BLaER1 (cell line): ENCODE data around the gene CHD2.

Experiments
- H3K27ac ChIP-seq: shearing (Covaris generic); formaldehyde crosslinking; 2 replicates; pipeline ENCODE4 v1.8.1; 2022
- H3K27me3 ChIP-seq: shearing (Covaris generic); formaldehyde crosslinking; 2 replicates; pipeline ENCODE4 v1.8.1; 2022
- H3K36me3 ChIP-seq: shearing (Covaris generic); formaldehyde crosslinking; 2 replicates; pipeline ENCODE4 v1.8.1; 2022
- H3K4me1 ChIP-seq: shearing (Covaris generic); formaldehyde crosslinking; 2 replicates; pipeline ENCODE4 v1.8.1; 2022
- H3K4me2 ChIP-seq: shearing (Covaris generic); formaldehyde crosslinking; 2 replicates; pipeline ENCODE4 v1.8.1; 2022
- H3K4me3 ChIP-seq: shearing (Covaris generic); formaldehyde crosslinking; 2 replicates; pipeline ENCODE4 v1.8.1; 2022
- H3K9ac ChIP-seq: shearing (Covaris generic); formaldehyde crosslinking; 2 replicates; pipeline ENCODE4 v1.8.1; 2022
- H3K9me3 ChIP-seq: shearing (Covaris generic); formaldehyde crosslinking; 2 replicates; pipeline ENCODE4 v1.8.1; 2022
- H4K20me1 ChIP-seq: shearing (Covaris generic); formaldehyde crosslinking; 2 replicates; pipeline ENCODE4 v1.8.1; 2022
- Cebpa-rat ChIP-seq: shearing (Covaris generic); IDR thresholded peaks from 2 replicates; pipeline ENCODE4 v1.8.1; 2022

The CHD2 gene

GRCh38 chr15:92884436-92885223 is 15.5 kb upstream of the CHD2 start:
- Histone ChIP-seq H4K20me1 (peaks cover 61% of the 10 kb centered on the region), H3K4me1 (peaks cover 52% of the 10 kb centered on the region), H3K36me3 (peaks cover 37% of the 10 kb centered on the region), H3K9ac (peak overlapping the region; percentile 100), H3K4me3 (peak overlapping the region; percentile 98), H3K27ac (peak overlapping the region; percentile 100), H3K27me3 (no peaks in the 10 kb centered on the region), H3K9me3 (no peaks in the 10 kb centered on the region; the same call in 1 of the 2 replicates), H3K4me2 (peak overlapping the region; percentile 67)
- no peak for TF ChIP-seq Cebpa-rat

GRCh38 chr15:92885224-92886041 is 14.7 kb upstream of the CHD2 start:
- no peak for TF ChIP-seq Cebpa-rat
- Histone ChIP-seq H3K9me3 (no peaks in the 10 kb centered on the region; the same call in 1 of the 2 replicates), H3K4me1 (peaks cover 48% of the 10 kb centered on the region), H4K20me1 (peaks cover 69% of the 10 kb centered on the region), H3K27me3 (no peaks in the 10 kb centered on the region), H3K36me3 (peaks cover 45% of the 10 kb centered on the region), H3K27ac (peak overlapping the region; percentile 100), H3K9ac (peak overlapping the region; percentile 100), H3K4me3 (peak overlapping the region; percentile 98), H3K4me2 (peak overlapping the region; percentile 67)

DNA sequence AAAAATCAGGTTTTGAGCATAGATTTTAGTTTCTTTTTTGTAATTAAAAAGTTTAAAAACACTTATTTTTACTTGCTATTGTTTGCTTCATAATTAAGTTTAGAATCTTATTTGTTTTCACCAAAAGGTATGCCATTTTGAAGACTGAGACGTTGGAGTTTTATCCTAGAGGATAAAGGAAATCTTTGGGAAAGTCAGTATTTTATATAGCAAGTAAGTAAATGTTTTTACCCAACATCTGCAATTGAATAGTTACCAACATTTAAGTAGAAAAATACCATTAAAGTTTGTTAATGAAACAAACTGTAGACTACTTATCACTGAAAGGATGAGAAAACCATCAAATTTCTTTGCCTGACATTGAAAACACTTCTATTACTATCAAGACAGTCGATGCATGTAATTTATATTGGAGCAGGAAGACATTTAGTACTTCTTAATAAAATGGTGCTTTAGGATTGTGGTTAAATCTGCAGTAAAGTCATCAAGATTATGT is 14.0 kb upstream of the CHD2 start:
- H3K36me3 ChIP-seq = peaks cover 51% of the 10 kb centered on the region
- peak overlapping the region; percentile 98; the same call in 1 of the 2 replicates for H3K4me3 ChIP-seq
- peak overlapping the region; percentile 67 for H3K4me2 ChIP-seq
- H3K9ac ChIP-seq = no peak overlapping the region
- H3K4me1 ChIP-seq = peaks cover 48% of the 10 kb centered on the region
- no peak overlapping the region for H3K27ac ChIP-seq
- TF ChIP-seq Cebpa-rat = no peak
- peaks cover 76% of the 10 kb centered on the region for H4K20me1 ChIP-seq
- H3K27me3 ChIP-seq = no peaks in the 10 kb centered on the region
- H3K9me3 ChIP-seq = no peaks in the 10 kb centered on the region; the same call in 1 of the 2 replicates

- H3K36me3 ChIP-seq = peaks cover 58% of the 10 kb centered on the region
These were observed 13.3 kb upstream of the CHD2 start for GRCh38 chr15:92886815-92887214.

GRCh38 chr15:92887869-92888268 is 12.3 kb upstream of the CHD2 start:
- no peak overlapping the region for H3K27ac ChIP-seq
- H3K4me1 ChIP-seq = peaks cover 44% of the 10 kb centered on the region
- H3K9ac ChIP-seq = no peak overlapping the region

More at GRCh38 chr15:92886815-92887214, 13.3 kb upstream of the CHD2 start:
- Histone ChIP-seq H3K27me3 (no peaks in the 10 kb centered on the region), H3K4me1 (peaks cover 46% of the 10 kb centered on the region), H3K9me3 (no peaks in the 10 kb centered on the region; the same call in 1 of the 2 replicates), H4K20me1 (peaks cover 83% of the 10 kb centered on the region), H3K9ac (no peak overlapping the region), H3K4me2 (peak overlapping the region; percentile 67), H3K4me3 (0 out of 2 replicates have a peak overlapping the region, but pooled peaks have one; percentile 16), H3K27ac (no peak overlapping the region)
- TF ChIP-seq Cebpa-rat = no peak

GRCh38 chr15:92889390-92890107 is 10.6 kb upstream of the CHD2 start:
- H3K4me2 ChIP-seq = no peak overlapping the region
- no peaks in the 10 kb centered on the region for H3K27me3 ChIP-seq
- H3K27ac ChIP-seq = no peak overlapping the region
- no peak overlapping the region for H3K4me3 ChIP-seq
- H3K4me1 ChIP-seq = peaks cover 49% of the 10 kb centered on the region
- no peak overlapping the region for H3K9ac ChIP-seq
- TF ChIP-seq Cebpa-rat = no peak
- peaks cover 85% of the 10 kb centered on the region for H3K36me3 ChIP-seq
- peaks cover 94% of the 10 kb centered on the region for H4K20me1 ChIP-seq
- no peaks in the 10 kb centered on the region; the same call in 1 of the 2 replicates for H3K9me3 ChIP-seq

More at GRCh38 chr15:92887869-92888268, 12.3 kb upstream of the CHD2 start:
- H3K36me3 ChIP-seq = peaks cover 68% of the 10 kb centered on the region
- TF ChIP-seq Cebpa-rat = no peak
- H4K20me1 ChIP-seq = peaks cover 93% of the 10 kb centered on the region
- no peaks in the 10 kb centered on the region; the same call in 1 of the 2 replicates for H3K9me3 ChIP-seq
- H3K27me3 ChIP-seq = no peaks in the 10 kb centered on the region
- H3K4me3 ChIP-seq = no peak overlapping the region
- 0 out of 2 replicates have a peak overlapping the region, but pooled peaks have one; percentile 1 for H3K4me2 ChIP-seq

DNA sequence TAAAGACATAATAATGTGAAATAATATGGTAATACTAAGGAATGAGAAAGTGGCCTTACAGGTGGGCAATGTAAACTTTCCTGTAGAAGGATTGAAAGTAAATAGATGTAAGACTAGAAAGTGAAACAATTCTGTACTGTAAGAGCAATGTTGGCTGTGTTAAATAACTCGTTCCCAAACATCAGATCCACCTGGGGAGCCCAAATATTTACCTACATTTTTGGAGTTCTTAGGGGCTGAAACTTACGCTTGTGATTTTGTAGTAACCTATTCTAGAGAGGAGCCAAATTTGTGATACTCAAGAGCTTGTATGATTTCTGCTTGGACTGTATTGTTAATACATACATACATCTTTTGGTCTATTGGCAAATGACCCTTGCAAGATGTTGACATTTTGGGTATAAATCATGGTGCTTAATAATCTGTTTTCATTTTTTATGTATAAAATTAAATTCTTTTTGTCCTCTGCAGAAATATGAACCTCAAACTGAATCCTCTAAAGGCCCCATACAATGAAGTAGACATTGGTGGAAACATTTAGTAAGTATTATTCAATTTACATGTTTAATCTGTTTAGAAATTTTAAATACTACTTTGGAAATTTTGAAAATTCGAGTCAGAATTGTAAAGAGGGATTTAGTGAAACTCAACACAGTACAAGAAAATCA is 8.5 kb upstream of the CHD2 start:
- H4K20me1 ChIP-seq = peaks cover 87% of the 10 kb centered on the region
- no peak for TF ChIP-seq Cebpa-rat
- no peaks in the 10 kb centered on the region for H3K27me3 ChIP-seq
- no peak overlapping the region for H3K27ac ChIP-seq
- no peak overlapping the region for H3K4me2 ChIP-seq
- peaks cover 36% of the 10 kb centered on the region for H3K4me1 ChIP-seq
- no peak overlapping the region for H3K9ac ChIP-seq
- H3K9me3 ChIP-seq = no peaks in the 10 kb centered on the region; the same call in 1 of the 2 replicates
- peaks cover 96% of the 10 kb centered on the region for H3K36me3 ChIP-seq
- H3K4me3 ChIP-seq = no peak overlapping the region

DNA sequence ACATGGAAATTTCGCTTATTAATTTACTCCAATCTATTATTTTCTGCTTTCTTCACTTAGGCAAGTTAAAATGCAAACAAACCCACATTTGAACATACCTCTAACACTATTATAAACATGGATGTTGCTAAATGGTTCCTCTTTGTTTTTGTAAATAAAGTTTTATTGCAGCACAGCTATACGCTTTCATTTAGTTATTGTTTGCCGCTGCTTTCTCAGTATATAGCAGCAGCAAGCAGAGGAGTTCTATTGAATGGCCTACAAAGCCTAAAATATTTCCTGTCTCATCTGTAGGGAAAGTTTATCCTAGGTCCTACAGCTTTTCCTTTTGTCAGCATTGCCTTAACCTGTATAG is 7.9 kb upstream of the CHD2 start:
- H3K9ac ChIP-seq = no peak overlapping the region
- no peak for TF ChIP-seq Cebpa-rat
- peaks cover 31% of the 10 kb centered on the region; the same call in 1 of the 2 replicates for H3K4me1 ChIP-seq
- no peak overlapping the region for H3K27ac ChIP-seq
- H3K4me2 ChIP-seq = no peak overlapping the region
- H3K9me3 ChIP-seq = no peaks in the 10 kb centered on the region; the same call in 1 of the 2 replicates
- H3K36me3 ChIP-seq = peaks cover 95% of the 10 kb centered on the region
- H4K20me1 ChIP-seq = peaks cover 82% of the 10 kb centered on the region
- H3K27me3 ChIP-seq = no peaks in the 10 kb centered on the region
- H3K4me3 ChIP-seq = no peak overlapping the region

- Histone ChIP-seq H3K4me3 (no peak overlapping the region), H3K4me2 (no peak overlapping the region), H4K20me1 (peaks cover 79% of the 10 kb centered on the region), H3K4me1 (peaks cover 20% of the 10 kb centered on the region; the same call in 1 of the 2 replicates), H3K27me3 (no peaks in the 10 kb centered on the region), H3K36me3 (peaks cover 94% of the 10 kb centered on the region), H3K9ac (no peak overlapping the region), H3K27ac (no peak overlapping the region), H3K9me3 (no peaks in the 10 kb centered on the region; the same call in 1 of the 2 replicates)
- no peak for TF ChIP-seq Cebpa-rat
These were observed 6.9 kb upstream of the CHD2 start for GRCh38 chr15:92893200-92893599.
